HepG2 (cell line): ENCODE data around the gene LDLRAD4.

Source experiments
- NKX3-1 ChIP-seq: sonication (generic); formaldehyde crosslinking; IDR thresholded peaks from 2 replicates; pipeline ENCODE4 v1.5.0; 2020; ENCODE audit warnings: missing genetic modification reagents
- SMARCE1 ChIP-seq: fragments of 450-650 bp; IDR thresholded peaks from 2 replicates; pipeline ENCODE4 v1.6.1; 2017; ENCODE audit warnings: borderline replicate concordance

DNA sequence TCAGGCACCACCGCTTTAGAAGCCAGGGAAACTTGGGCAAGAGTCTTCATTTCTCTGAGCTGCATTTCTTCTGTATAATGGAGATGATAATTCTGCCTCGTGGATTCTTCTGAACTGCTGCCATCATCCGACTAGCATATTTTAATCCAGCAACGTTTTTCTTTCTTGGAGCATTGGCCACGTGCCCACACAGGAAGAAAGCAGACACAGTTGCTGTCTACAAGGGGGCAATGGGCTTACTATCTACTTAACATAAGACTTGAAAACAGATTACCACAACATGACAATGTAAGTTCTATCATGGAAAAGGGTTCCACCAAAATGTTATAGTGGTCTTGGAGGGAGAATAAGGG is 331.3 kb downstream of the LDLRAD4 start:
- TF ChIP-seq SMARCE1 (no peak), NKX3-1 (CRISPR knock-in tag) (no peak)
